CD14-positive monocyte (primary cell): ENCODE data around the gene PRICKLE4. TPM values are rescaled to one million over a fixed set of nuclear protein-coding genes. Genes with fewer than 3 reads are reported as not detected.

Experiments used
- DNase-seq, 3 donors: peaks; one replicate each; pipeline ENCODE4 v3.0.0-alpha.2; 2011 to 2022
- H2AFZ ChIP-seq: 2 replicates; pipeline ENCODE4 v1.6.0; 2012; ENCODE audit warnings: mild to moderate bottlenecking, low read depth, low read length, inconsistent platforms; ENCODE audit not compliant: insufficient read depth, poor library complexity, severe bottlenecking
- H3K27ac ChIP-seq, 2 donors: 1 replicate in 1 of 2; 2 replicates in 1 of 2; pipeline ENCODE4 v1.5.1; 2012 to 2013; ENCODE audit warnings: low read length in 2 of 2, control low read depth in 1 of 2, inconsistent platforms in 1 of 2, low read depth in 1 of 2, mild to moderate bottlenecking in 1 of 2
- H3K27me3 ChIP-seq, 2 donors: one replicate each; pipeline versions ENCODE4 v1.6.0 to v1.6.1; 2011 to 2013; ENCODE audit warnings: low read length in 2 of 2; ENCODE audit not compliant: control insufficient read depth in 2 of 2, insufficient read depth in 2 of 2
- H3K36me3 ChIP-seq, 2 donors: replicated peaks in 1 of 2; 1 replicate in 1 of 2; 2 replicates in 1 of 2; pipeline versions ENCODE4 v1.5.1 to v1.6.1; 2012 to 2013; ENCODE audit warnings: low read length in 2 of 2, control low read depth in 1 of 2, inconsistent platforms in 1 of 2, mild to moderate bottlenecking in 1 of 2; ENCODE audit not compliant: insufficient read depth in 2 of 2, control insufficient read depth in 1 of 2
- H3K4me1 ChIP-seq, 2 donors: 1 replicate in 1 of 2; 2 replicates in 1 of 2; pipeline versions ENCODE4 v1.5.1 to v1.6.1; 2012 to 2013; ENCODE audit warnings: low read length in 2 of 2, control low read depth in 1 of 2, inconsistent platforms in 1 of 2, mild to moderate bottlenecking in 1 of 2, moderate library complexity in 1 of 2; ENCODE audit not compliant: insufficient read depth in 2 of 2, control insufficient read depth in 1 of 2
- H3K4me2 ChIP-seq: replicated peaks from 2 replicates; pipeline ENCODE3; 2012; ENCODE audit warnings: low read length, moderate library complexity, mild to moderate bottlenecking; ENCODE audit not compliant: poor library complexity, severe bottlenecking; ENCODE audit errors: extremely low read depth
- H3K4me3 ChIP-seq, 3 experiments: fragments of 200-600 bp in 1 of 3; sonication (generic) in 1 of 3; replicated peaks in 1 of 3; 1 replicate in 2 of 3; 2 replicates in 1 of 3; pipeline ENCODE4 v1.5.1; 2011 to 2013; ENCODE audit warnings: low read length in 3 of 3, mild to moderate bottlenecking in 3 of 3, control low read depth in 2 of 3, low read depth in 2 of 3, inconsistent platforms in 1 of 3, moderate library complexity in 1 of 3
- H3K79me2 ChIP-seq: 2 replicates; pipeline ENCODE4 v1.6.0; 2012; ENCODE audit warnings: mild to moderate bottlenecking, control low read depth, inconsistent platforms, low read length, moderate library complexity; ENCODE audit not compliant: insufficient read depth
- H3K9ac ChIP-seq: 2 replicates; pipeline ENCODE4 v1.6.0; 2017; ENCODE audit warnings: low read length, mild to moderate bottlenecking; ENCODE audit not compliant: insufficient read depth, poor library complexity, severe bottlenecking
- H3K9me3 ChIP-seq, 2 donors: replicated peaks in 1 of 2; 1 replicate in 1 of 2; 2 replicates in 1 of 2; pipeline versions ENCODE4 v1.5.1 to v1.6.1; 2012 to 2013; ENCODE audit warnings: low read length in 2 of 2, control low read depth in 1 of 2; ENCODE audit not compliant: control insufficient read depth in 1 of 2, insufficient read depth in 1 of 2
- H4K20me1 ChIP-seq: 2 replicates; pipeline ENCODE4 v1.6.0; 2012; ENCODE audit warnings: mild to moderate bottlenecking, low read length, control low read depth, moderate library complexity; ENCODE audit not compliant: insufficient read depth
- H3K27ac Mint-ChIP-seq, 7 donors: one replicate each; pipeline ENCODE4 v1.8.0; 2020; ENCODE audit warnings: mild to moderate bottlenecking in 7 of 7, mixed read lengths in 7 of 7, moderate library complexity in 6 of 7, inconsistent platforms in 2 of 7
- H3K27me3 Mint-ChIP-seq, 3 donors: one replicate each; pipeline ENCODE4 v1.8.0; 2021 to 2022; ENCODE audit warnings: low read depth in 3 of 3, mild to moderate bottlenecking in 3 of 3, mixed read lengths in 3 of 3, moderate library complexity in 3 of 3, inconsistent platforms in 1 of 3
- H3K36me3 Mint-ChIP-seq, 2 donors: one replicate each; pipeline ENCODE4 v1.8.0; 2020; ENCODE audit warnings: mixed read lengths in 2 of 2, inconsistent platforms in 1 of 2, mild to moderate bottlenecking in 1 of 2
- H3K4me1 Mint-ChIP-seq: one replicate; pipeline ENCODE4 v1.8.0; 2020; ENCODE audit warnings: mild to moderate bottlenecking, mixed read lengths
- H3K4me3 Mint-ChIP-seq, 2 donors: one replicate each; pipeline ENCODE4 v1.8.0; 2020; ENCODE audit warnings: mild to moderate bottlenecking in 2 of 2, mixed read lengths in 2 of 2, moderate library complexity in 1 of 2
- H3K9me3 Mint-ChIP-seq, 7 donors: one replicate each; pipeline ENCODE4 v1.8.0; 2020 to 2022; ENCODE audit warnings: mixed read lengths in 7 of 7, mild to moderate bottlenecking in 6 of 7, moderate library complexity in 6 of 7, inconsistent platforms in 2 of 7
- CTCF ChIP-seq: fragments of 200-600 bp; IDR thresholded peaks from one replicate; pipeline ENCODE4 v1.8.0; 2022; ENCODE audit warnings: antibody characterized with exemption, mild to moderate bottlenecking
- WGBS: methylation state at CpG from one replicate; pipeline ENCODE4 v1.1.5; 2013; ENCODE audit warnings: missing lambda C conversion rate; ENCODE audit not compliant: insufficient coverage; 5-methylcytosine and 5-hydroxymethylcytosine counted together
- intact Hi-C, 2 donors: fragments of 100-400 bp; cut with micrococcal nuclease; formaldehyde crosslinking; loops; one replicate each; pipeline versions ENCODE4 v1.15.0 to v1.15.1; 2023
- polyA plus RNA-seq, 3 donors: library from polyadenylated mRNA; depleted of rRNA in 1 of 3; unstranded in 2 of 3; stranded (reverse) in 1 of 3; fragments of 300-500 nt in 2 of 3; fragments of >200 nt in 1 of 3; fragmentation: Illumina TruSeq in 2 of 3; gene quantifications; 1 replicate in 2 of 3; 2 replicates in 1 of 3; pipeline ENCODE4 v1.2.3, GENCODE V29; 2012 to 2021

The PRICKLE4 gene
- polyA plus RNA-seq, 3 donors, result 0.88 TPM; not detected in 2

GRCh38 chr6:41771058-41771983, 9.3 kb upstream of the PRICKLE4 start:
- no peak for DNase-seq

More at GRCh38 chr6:41771058-41771983, 9.3 kb upstream of the PRICKLE4 start:
- no peak for TF ChIP-seq CTCF
- no peaks in the 10 kb centered on the region for H3K27me3 Mint-ChIP-seq
- Histone ChIP-seq H3K36me3 (peaks cover 42 to 64% of the 10 kb centered on the region in 2 donors), H4K20me1 (no peaks in the 10 kb centered on the region), H3K27ac (no peak overlapping the region), H3K4me1 (peaks cover 0 to 5% of the 10 kb centered on the region in 2 donors), H3K79me2 (no peaks in the 10 kb centered on the region), H3K9me3 (no peaks in the 10 kb centered on the region), H3K9ac (no peak overlapping the region), H2AFZ (no peak overlapping the region), H3K4me2 (no peak overlapping the region), H3K4me3 (no peak overlapping the region), H3K27me3 (no peaks in the 10 kb centered on the region)
- H3K9me3 Mint-ChIP-seq, result no peaks in the 10 kb centered on the region
- intact Hi-C loops, result loop anchor here (10.0 kb wide), 2 partner anchors 67 to 167 kb away; no protein-coding TSS in a partner anchor
- WGBS, result 89% methylated on average over 17 of the region's 29 CpGs
- H3K4me1 Mint-ChIP-seq, result peaks cover 4% of the 10 kb centered on the region
- peak overlapping the region in 2 of 7 donors; percentile 32 to 37 for H3K27ac Mint-ChIP-seq
- H3K4me3 Mint-ChIP-seq, result no peak overlapping the region
- H3K36me3 Mint-ChIP-seq, result peaks cover 54 to 68% of the 10 kb centered on the region in 2 donors
